DMS153 treated with DMSO at 0.1 percent for 48 hours (cell line): ENCODE measurements around the gene GSK3A.

Source experiments
- DNase-seq: peaks from one replicate; lab custom pipeline; 2025; ENCODE audit not compliant: unreplicated experiment; lab: John Stamatoyannopoulos, UW

The GSK3A gene

DNA sequence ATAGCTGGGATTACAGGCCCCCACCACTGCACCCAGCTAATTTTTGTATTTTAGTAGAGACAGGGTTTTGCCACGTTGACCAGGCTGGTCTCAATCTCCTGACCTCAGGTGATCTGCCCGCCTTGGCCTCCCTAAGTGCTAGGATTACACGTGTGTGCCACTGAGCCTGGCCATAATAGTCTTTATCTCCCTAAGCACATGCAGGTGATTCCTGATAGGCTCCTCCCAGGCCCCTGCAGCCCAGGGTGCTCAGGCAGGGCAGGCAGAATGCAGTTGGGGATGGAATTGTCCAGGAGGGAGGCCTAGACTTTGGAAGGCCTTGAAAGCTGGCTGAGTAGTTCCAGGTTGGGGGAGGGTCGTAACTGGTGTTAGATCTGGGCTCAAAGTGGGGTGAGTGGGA, 13.8 kb downstream of the GSK3A start:
- no peak for DNase-seq

DNA sequence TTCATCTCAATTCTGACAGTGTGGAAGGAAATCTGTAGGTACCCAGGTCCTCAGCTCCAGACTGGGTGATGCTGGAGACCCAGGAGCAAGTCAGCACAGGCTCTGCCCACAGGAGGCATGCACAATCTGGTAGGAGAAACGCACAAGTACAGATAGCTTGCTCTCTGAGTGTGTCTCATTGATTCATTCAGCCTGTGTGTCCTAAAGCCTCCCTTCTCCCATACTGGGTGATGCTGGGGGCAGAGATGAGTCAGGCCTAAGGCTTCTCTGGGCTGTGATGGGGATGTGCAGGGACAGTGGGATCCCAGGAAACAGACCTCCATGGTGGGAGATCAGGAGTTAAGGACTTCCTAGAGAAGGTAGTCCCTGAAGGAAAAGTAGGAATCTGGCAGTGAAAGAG, 15.5 kb downstream of the GSK3A start:
- no peak for DNase-seq

DNA sequence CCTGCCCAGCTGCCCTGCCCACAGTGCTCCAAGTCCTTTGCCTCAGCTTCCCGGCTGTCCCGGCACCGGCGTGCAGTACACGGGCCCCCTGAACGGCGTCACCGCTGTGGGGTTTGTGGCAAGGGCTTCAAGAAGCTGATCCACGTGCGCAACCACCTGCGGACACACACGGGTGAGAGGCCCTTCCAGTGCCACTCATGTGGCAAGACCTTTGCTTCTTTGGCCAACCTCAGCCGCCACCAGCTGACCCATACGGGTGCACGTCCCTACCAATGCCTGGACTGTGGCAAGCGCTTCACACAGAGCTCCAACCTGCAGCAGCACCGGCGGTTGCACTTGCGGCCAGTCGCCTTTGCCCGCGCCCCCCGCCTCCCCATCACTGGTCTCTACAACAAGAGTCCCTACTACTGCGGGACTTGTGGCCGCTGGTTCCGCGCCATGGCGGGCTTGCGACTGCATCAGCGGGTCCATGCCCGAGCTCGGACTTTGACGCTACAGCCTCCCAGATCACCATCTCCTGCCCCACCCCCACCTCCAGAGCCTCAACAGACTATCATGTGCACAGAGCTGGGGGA, 16.6 kb downstream of the GSK3A start:
- DNase-seq, result no peak

- DNase-seq, result no peak
Measured at GRCh38 chr19:42224940-42225717, 17.3 kb downstream of the GSK3A start.

DNA sequence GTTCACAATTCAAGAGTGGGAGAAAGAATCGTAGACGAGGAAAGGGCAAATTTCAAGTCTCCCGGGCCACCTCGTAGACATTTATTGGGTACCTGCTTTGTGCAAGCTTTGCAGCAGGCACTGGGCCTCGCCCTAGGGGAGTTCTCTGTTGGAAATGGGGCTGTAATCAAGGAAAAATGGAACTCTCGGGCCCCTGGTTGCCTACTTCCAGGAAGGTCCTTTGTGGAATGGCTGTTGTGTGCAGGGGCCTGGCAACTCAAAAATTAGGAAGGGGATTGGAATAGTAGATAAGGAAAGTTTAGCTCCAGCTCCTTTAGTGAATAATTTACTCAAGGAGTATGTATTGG, 21.7 kb downstream of the GSK3A start:
- DNase-seq, result no peak

GRCh38 chr19:42219812-42220750, 22.3 kb downstream of the GSK3A start, which contains the start of gene ZNF526:
TSS of gene ZNF526 (plus strand) at chr19:42220312. CDS start at chr19:42224404, 4,092 bp downstream.
- DNase-seq, result peak; percentile 98

DNA sequence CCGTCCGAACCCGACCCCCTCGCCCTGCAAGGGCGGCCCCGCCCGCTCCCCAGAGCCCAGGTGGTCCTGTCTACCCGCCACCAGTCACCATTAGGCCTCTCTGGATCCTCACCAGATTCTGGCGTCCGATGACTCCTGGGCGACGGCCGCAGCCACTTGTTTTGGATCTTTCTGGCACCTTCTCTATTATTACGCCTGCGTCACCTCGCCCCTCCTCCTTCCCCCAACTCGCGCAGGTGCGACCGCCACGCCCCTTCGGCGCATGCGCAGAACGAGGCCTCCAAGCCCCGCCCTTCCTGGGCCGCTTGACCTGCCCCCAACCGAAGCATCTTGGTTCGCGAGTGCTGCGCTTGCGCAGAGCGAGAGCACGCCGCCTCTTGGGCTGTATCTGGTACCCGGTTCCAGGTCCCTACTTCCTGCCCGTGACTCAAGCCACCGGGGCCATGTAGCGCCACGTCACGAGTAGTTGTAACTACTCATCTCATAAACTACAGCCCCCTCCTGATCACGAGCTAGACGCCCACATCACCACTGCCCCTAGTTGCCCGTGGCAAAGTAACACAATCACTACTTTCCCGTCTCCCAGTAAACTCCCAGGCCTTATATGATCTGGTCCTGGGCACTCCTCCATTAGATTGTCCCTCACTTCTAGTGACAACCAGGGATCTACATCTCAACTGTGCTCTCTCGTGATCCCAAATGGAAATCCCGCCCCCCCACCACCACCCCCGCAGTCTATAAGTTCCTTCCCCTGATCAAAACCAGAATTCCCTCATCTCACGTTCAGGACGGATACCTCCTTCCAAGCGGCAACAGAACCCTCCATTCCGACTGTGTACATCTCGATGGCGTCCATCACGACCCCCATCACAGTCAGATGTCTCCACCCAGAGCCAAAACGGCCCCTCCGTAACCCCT, 24.6 kb downstream of the GSK3A start, which contains the start of gene DEDD2:
Gene DEDD2, minus strand, starts transcription at position 158 of the 918 bp plus-strand sequence. CDS start 670 bp downstream, outside the sequence.
- DNase-seq, result peak; percentile 99

DNA sequence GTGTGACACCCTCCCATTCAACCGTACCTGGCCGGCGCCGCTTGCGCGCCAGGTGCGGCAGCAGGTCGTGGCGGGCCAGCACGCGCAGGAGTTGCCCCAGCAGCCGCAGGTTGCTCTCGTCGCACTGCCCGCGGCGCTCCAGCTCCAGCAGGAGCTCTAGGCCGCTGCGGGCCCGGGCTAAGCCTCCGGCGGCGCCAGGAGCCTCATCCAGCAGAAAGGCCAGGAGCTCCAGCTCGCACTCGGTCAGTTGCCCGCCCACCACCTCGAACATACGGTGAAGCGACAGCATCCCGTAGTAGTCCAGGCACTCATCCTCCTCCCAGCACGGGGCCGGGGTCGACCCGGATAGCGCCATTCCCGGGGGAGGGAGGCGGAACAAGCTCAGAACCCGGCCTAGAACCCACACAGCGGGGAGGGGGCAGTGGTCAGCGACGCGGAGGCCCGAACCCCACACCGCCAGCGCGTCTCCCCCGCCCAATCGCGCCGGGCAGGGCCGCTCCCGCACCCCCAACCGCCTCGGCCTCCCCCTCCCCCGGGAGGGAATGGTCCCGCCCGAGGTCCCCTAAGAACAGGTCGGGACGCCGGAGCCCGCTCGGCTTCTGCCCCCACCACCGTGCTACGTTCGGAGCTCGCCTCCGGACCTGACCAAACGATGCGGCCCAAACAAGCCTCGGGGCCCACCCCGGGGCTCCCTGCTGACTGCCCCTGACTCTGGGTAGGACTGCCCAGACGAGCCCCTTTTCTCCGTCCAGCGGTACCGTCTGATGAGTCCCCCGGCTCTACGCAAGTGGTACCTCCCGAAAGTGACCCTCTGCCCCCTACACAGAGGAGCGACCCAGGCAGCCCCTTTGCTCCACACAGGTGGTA, 25.5 kb downstream of the GSK3A start:
- peak; percentile 39 for DNase-seq

- DNase-seq, result no peak
Measured at GRCh38 chr19:42214810-42215485, 27.5 kb downstream of the GSK3A start.

DNA sequence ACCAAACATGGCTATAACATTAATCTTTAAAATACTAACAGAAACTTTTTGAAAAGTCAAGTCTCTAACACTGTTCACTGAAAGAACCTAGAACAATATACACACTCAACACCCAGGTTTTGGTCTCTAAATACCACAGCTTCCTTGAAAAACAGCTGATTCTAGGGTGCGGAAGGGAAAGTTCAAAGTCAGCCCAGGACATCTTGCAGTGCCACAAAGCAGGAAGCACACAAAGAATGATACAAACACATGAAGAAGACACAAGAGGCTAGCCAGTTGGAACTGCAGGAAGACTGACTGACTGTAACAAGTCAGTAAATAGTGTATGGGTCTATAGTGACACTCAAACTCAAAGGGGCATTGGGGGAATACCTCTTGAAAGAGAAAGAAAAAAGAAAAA, 29.5 kb downstream of the GSK3A start:
- no peak for DNase-seq

GRCh38 chr19:42208612-42209011, 33.8 kb downstream of the GSK3A start:
- DNase-seq, result no peak

GRCh38 chr19:42207767-42208271, 34.6 kb downstream of the GSK3A start:
- DNase-seq, result no peak

- DNase-seq, result no peak
Measured at GRCh38 chr19:42206871-42207755, 35.3 kb downstream of the GSK3A start.

- no peak for DNase-seq
Measured at GRCh38 chr19:42204664-42205063, 37.7 kb downstream of the GSK3A start.

DNA sequence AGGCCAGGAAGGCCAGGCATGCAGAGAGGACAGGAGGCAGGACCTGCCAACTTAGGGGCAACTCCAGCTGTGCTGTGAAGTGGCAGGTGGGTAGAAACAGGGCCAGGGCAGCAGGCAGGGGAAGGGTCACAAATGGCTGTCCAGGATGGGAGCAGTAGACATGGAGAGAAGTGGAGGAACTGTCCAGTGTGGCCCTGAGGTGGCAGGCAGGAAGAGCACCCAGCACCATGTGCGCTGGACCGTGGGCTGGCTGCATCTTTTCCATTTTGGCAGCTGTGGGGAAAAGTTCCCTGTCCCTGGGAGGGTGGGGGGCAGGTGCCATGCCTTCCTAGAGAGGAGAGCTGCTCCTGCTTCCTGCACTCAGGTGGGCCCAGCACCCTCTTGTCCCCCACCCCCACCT, 38.7 kb downstream of the GSK3A start:
- no peak for DNase-seq

- DNase-seq, result no peak
Measured at GRCh38 chr19:42202290-42202880, 40.0 kb downstream of the GSK3A start.

GRCh38 chr19:42201489-42202289, 40.7 kb downstream of the GSK3A start:
- no peak for DNase-seq
